HG03460 (cell line): ENCODE measurements around the gene WARS2.
"Not testable (repeated sequence)": the region's sequence is repeated elsewhere in the genome, so short reads cannot be mapped to it uniquely, and the experiment has no call there.

Experiments used
- ATAC-seq: cut with Tn5 transposase; IDR thresholded peaks from one replicate; pipeline ENCODE4 v1.9.1; 2021; ENCODE audit not compliant: unreplicated experiment

Gene WARS2

GRCh38 chr1:119139857-119140176 is 636 bp downstream of the WARS2 start:
- peak; percentile 33 for ATAC-seq

- no peak for ATAC-seq
Observed at GRCh38 chr1:119139403-119139802, 1.1 kb downstream of the WARS2 start.

DNA sequence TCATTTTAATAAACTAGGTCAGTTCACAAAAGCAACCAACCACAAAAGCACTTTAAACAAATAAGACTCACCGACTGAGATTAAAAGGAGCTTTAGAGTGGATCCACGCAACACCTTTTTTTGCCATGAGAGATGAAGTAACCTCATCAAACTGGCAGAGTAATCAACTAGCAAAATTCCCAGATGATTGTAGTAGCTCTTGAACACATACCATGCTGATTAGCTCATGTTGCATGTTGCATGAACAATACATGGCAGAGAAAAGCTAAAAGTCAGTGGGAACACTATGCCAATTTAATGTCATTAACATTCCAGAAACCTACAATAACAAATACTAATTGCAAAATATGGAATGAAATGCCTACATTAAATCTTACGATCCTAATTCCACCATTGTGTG is 4.1 kb downstream of the WARS2 start:
- no peak for ATAC-seq

- ATAC-seq, result no peak
Observed at GRCh38 chr1:119133987-119134386, 6.5 kb downstream of the WARS2 start.

GRCh38 chr1:119132179-119132578 is 8.3 kb downstream of the WARS2 start:
- no peak for ATAC-seq

- no peak for ATAC-seq
Observed at GRCh38 chr1:119125874-119126273, 14.6 kb downstream of the WARS2 start.

DNA sequence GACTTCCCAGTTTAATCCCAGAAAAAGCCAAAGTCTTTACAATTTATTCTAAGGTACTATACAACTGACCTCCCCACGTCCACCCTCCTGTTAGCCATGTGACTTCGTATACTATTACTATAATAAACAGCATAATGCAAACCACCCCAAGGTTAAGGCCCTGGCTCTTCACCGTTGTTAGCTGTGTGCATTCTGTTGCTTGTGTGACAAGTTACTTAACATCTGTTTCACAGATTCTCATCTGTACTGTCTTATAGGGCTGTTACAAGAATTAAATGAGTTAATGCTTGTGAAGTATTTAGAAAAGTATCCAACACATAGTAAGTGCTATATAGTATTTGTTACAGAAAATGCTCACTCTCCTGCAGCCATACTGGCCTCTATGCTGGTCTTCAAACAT is 15.7 kb downstream of the WARS2 start:
- ATAC-seq, result no peak

GRCh38 chr1:119121872-119122271 is 18.6 kb downstream of the WARS2 start:
- ATAC-seq, result not testable (repeated sequence)

DNA sequence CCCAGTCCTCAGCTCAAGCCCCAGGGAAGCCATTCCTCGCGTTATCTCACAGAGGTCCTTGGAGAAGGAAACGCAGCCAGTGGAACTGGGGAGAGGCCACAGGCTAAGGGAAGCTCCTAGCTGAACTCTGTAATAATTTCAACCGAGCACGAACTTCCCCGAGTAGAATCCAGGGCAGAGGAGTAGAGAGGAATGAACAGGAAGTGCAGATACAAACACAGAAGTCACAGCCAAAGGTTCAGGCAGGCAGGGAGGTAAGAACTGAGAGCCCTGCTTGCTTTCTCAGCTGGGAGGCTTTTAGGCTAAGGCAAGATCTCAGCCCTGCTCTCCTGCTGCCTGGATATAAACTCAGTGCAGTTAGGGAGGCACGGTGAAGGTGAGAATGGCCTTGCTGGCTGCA is 23.7 kb downstream of the WARS2 start:
- no peak for ATAC-seq

GRCh38 chr1:119115736-119116135 is 24.7 kb downstream of the WARS2 start:
- ATAC-seq, result no peak

DNA sequence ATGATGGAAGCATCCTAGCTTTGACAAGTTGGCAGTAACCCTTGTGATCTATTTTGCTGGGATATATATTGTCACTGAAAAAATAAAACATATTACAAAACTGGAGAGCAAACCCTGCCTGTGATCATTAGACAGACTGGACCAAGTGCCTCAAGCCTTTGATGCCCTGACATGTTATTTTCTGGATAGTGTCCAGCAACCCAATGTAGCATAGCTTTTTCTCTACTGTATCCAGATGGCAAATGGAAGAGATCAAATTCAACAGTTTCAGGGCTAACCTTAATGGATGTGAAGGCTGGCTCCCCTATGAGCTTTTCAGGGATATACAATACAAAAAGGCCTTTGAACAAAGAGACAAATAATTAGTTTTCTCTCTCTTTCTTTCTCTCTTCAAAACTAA is 25.1 kb downstream of the WARS2 start:
- no peak for ATAC-seq

DNA sequence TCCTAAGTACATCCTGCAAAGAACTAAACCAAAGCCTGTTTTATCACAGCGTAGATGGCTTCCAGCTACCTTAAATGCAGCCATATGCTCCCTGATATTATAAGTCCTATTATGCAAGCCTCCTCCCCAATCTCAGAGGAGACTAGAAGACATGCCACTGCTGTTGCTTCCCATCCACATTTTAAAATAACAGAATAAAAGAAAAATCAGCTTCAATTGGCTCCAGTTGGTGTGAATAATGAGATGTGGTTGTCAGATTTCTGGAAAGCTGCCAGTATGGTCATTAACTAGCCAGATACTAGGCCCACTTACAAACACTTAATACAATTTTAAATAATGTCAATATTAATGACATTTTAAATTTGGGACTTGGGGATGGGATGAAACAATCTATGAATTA is 25.7 kb downstream of the WARS2 start:
- ATAC-seq, result no peak

- no peak for ATAC-seq
Observed at GRCh38 chr1:119112791-119113190, 27.7 kb downstream of the WARS2 start.

DNA sequence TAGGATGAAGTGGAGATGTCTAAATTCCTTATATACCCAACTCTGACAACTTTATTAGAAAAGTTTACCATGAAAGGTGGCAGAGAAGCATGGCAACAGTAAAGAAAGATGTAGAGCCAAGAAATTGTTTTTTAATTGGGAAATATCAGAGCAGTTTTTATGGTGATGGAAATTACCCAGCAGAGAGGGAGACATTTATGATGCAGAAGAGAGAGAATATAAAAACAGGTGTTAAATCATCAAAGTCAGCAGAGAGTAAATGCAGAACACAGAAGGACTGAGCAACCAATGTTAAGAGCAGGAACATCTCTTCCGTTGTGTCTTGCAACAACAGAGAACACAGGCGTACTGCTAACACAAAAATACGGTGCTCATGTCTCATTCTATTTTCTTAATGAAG is 28.2 kb downstream of the WARS2 start:
- no peak for ATAC-seq

DNA sequence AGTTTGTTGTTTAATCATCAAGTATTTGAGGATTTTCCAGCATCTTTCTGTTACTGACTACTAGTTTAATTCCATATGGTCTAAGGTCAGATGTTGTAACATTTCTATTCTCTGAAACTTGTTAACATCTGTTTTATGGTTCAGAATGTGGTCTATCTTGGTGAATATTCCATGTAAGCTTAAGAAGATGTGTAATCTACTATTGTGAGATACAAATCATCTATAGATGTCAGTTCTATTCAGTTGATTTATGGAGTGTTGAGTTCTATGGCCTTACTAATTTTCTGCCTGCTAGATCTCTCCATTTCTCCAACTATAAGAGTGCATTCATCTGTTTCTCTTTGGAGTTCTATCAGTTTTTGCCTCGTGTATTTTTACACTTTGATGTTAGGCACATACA is 31.5 kb downstream of the WARS2 start:
- no peak for ATAC-seq

DNA sequence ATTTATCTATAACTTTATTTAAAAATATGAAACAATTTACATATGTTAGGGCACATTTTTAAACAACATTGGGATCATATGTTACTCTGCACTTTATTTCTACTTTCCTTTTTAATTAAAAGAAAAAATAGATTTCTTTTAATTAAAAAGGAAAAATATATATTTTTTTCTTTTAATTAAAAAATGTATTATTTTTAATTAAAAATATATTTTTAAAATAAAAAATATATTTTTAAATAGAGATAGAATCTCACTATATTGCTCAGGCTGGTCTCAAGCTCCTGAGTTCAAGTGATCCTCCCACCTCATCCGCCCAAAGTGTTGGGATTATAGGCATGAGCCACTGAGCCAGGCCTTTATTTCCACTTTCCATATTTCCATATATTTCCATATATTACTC is 36.7 kb downstream of the WARS2 start:
- no peak for ATAC-seq

GRCh38 chr1:119102051-119102450 is 38.4 kb downstream of the WARS2 start:
- ATAC-seq, result no peak

DNA sequence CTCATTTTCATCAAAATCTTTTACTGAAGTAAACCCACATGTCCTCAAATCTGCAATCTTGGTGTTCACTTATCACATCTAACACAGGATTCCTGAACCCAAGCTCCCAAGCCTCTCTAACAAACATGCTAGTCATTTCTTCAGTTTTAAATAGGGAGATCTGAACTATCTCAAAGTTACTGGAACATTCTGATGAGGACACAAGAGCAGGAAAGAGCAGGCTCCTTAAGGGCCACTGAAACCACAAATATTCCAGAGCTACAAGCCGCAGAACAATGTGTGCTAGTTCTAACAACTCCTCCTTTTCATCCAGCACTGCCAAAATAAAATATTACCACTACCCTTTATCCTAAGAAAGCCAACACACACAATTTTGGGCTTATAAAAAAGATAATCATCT is 38.9 kb downstream of the WARS2 start:
- ATAC-seq, result no peak

DNA sequence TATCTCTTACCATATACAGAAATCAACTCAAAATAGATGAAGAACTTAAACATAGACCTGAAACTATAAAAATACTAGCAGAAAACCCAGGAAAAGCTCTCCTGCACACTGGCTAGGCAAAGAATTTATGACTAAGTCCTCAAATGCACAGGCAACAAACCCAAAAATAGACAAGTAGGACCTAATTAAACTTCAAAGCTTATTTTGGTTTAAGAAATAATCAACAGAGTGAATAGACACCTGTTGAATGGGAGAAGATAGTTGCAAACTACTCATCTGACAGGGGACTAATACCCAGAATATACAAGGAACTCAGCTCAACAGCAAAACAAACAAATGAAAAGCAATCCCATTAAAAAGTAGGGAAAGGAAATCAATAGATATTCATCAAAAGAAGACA is 40.7 kb downstream of the WARS2 start:
- no peak for ATAC-seq

DNA sequence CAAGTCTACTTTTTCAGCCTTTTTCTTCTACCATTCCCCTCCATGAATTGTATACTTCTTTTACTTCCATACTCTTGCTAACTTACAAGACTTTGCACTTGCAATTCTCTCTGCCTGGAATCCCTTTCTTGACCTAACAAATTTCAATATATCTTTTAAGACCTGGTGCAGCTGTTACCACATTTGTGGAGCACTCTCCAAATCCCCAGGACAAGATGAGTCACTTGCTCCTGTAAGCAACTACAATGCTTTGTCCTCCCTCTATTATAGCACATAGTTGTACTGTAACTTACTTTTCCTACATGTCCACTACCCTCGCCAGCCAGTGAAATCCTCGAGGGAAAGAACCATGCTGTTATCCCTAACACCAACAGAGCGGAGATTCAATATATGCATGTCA is 43.1 kb downstream of the WARS2 start:
- ATAC-seq, result no peak

GRCh38 chr1:119093721-119094120 is 46.7 kb downstream of the WARS2 start:
- no peak for ATAC-seq

- ATAC-seq, result no peak
Observed at GRCh38 chr1:119091618-119092017, 48.8 kb downstream of the WARS2 start.

DNA sequence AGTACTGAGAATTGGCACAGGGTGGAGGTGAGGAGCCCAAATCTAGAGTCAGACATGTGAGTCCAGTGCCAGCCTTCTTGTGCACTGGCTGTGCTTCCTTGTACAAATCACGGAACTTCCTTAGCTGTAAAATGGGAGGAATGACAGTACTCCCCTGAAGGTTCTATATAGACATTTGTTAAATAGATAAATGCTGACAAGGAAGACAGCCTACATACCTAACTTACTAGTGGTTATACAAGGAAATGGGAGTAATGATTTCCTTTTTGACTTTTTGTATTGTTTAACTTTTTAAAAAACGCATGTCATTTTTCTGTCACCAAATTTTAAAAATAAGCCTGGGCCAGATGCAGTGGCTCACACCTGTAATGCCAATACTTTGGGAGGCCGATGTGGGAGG is 50.2 kb downstream of the WARS2 start:
- ATAC-seq, result no peak

DNA sequence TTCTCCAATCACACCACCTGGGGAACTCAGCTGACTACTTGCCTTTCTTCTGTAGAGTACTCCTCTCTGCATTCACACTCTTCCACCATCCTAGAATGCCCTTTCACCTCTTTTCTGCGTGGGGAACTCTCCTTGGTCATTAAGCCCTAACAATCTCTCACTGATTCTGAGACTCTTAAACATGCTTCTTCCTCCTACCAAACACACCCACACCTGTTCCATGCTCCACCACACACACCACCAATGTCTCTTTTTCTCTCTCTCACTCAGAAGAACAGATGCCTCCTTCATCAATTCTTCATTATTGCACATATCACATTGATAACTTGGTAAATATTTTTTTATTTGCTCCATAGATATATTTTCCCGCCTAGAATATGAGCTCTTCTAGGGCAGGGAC is 53.6 kb downstream of the WARS2 start:
- no peak for ATAC-seq
